Measurements from ENCODE around the gene ZNF541. TPM values are rescaled to one million over a fixed set of nuclear protein-coding genes. Genes with fewer than 3 reads are reported as not detected.

The ZNF541 gene
- total RNA-seq, 2 donors from 2014 or later = 0.23 to 13.9 TPM

GRCh38 chr19:47544075-47544474, 28.9 kb downstream of the ZNF541 start:
- Histone ChIP-seq H3K9me3 (no peaks in the 10 kb centered on the region), H3K36me3 (no peaks in the 10 kb centered on the region), H3K27me3 (replicated peaks; ENCODE audit: insufficient read depth) (peaks cover 8% of the 10 kb centered on the region), H3K4me1 (replicated peaks) (no peaks in the 10 kb centered on the region), H3K27ac (no peak overlapping the region), H3K4me3 (no peak overlapping the region)
- 91% methylated on average over 18 of the region's 18 CpGs for WGBS
- no peak for TF ChIP-seq POLR2AphosphoS5 (IDR thresholded peaks at IDR 0.05)
- TF ChIP-seq, protein P1, sequence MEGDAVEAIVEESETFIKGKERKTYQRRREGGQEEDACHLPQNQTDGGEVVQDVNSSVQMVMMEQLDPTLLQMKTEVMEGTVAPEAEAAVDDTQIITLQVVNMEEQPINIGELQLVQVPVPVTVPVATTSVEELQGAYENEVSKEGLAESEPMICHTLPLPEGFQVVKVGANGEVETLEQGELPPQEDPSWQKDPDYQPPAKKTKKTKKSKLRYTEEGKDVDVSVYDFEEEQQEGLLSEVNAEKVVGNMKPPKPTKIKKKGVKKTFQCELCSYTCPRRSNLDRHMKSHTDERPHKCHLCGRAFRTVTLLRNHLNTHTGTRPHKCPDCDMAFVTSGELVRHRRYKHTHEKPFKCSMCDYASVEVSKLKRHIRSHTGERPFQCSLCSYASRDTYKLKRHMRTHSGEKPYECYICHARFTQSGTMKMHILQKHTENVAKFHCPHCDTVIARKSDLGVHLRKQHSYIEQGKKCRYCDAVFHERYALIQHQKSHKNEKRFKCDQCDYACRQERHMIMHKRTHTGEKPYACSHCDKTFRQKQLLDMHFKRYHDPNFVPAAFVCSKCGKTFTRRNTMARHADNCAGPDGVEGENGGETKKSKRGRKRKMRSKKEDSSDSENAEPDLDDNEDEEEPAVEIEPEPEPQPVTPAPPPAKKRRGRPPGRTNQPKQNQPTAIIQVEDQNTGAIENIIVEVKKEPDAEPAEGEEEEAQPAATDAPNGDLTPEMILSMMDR (IDR thresholded peaks at IDR 0.05) = no peak
- no peak for TF ChIP-seq POLR2A (IDR thresholded peaks at IDR 0.05)
- no peak for DNase-seq (ENCODE audit: low spot score)
- intact Hi-C loops (cut with DNase I) = loop anchor here (5.0 kb wide), 1 partner anchor 153 kb away; no protein-coding TSS in a partner anchor

GRCh38 chr19:47542030-47542475, 30.9 kb downstream of the ZNF541 start:
- Histone ChIP-seq H3K27me3 (replicated peaks; ENCODE audit: insufficient read depth) (peaks cover 8% of the 10 kb centered on the region), H3K27ac (no peak overlapping the region), H3K9me3 (no peaks in the 10 kb centered on the region), H3K4me3 (no peak overlapping the region), H3K36me3 (no peaks in the 10 kb centered on the region), H3K4me1 (replicated peaks) (no peaks in the 10 kb centered on the region)
- DNase-seq (ENCODE audit: low spot score) = no peak
- 74% methylated on average over 9 of the region's 9 CpGs for WGBS
- TF ChIP-seq POLR2AphosphoS5 (IDR thresholded peaks at IDR 0.05) (no peak), POLR2A (IDR thresholded peaks at IDR 0.05) (no peak)
- TF ChIP-seq, protein P1 (IDR thresholded peaks at IDR 0.05) = no peak
- intact Hi-C loops (cut with DNase I) = loop anchor here (5.0 kb wide), 1 partner anchor 155 kb away; no protein-coding TSS in a partner anchor

DNA sequence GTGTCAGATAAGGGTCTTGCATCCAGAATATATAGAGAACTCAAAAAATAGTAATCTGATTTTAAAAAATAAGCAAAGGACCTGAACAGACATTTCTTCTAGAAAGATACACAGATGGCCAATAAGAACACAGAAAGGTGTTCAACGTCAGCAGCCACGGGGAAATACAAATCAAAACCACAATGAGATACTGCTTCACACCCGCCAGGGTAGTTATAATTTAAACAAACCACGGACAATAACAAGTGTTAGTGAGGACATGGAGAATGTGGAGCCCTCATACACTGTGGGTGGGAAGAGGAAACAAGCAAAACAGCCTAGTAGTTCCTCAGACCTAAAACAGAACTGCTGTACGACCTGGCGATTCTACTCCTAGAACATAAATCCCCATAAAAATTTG, 31.4 kb downstream of the ZNF541 start:
- no peaks in the 10 kb centered on the region for H3K4me1 ChIP-seq (replicated peaks)
- no peak overlapping the region for H3K4me3 ChIP-seq
- WGBS = 77% methylated on average over 6 of the region's 6 CpGs
- TF ChIP-seq, protein P1 (IDR thresholded peaks at IDR 0.05) = no peak
- TF ChIP-seq POLR2AphosphoS5 (IDR thresholded peaks at IDR 0.05) = no peak
- intact Hi-C loops (cut with DNase I) = loop anchor here (5.0 kb wide), 1 partner anchor 156 kb away; no protein-coding TSS in a partner anchor
- no peak for DNase-seq (ENCODE audit: low spot score)
- H3K9me3 ChIP-seq = no peaks in the 10 kb centered on the region
- H3K36me3 ChIP-seq = no peaks in the 10 kb centered on the region
- H3K27me3 ChIP-seq (replicated peaks; ENCODE audit: insufficient read depth) = peaks cover 8% of the 10 kb centered on the region
- H3K27ac ChIP-seq = no peak overlapping the region

- TF ChIP-seq POLR2AphosphoS5 (IDR thresholded peaks at IDR 0.05) = no peak
- TF ChIP-seq, protein P1 (IDR thresholded peaks at IDR 0.05) = peak in 1 of 4 experiments; percentile 7
- no peak for TF ChIP-seq POLR2A (IDR thresholded peaks at IDR 0.05)
- DNase-seq (ENCODE audit: low spot score) = no peak
- Histone ChIP-seq H3K4me3 (no peak overlapping the region), H3K36me3 (no peaks in the 10 kb centered on the region), H3K27ac (no peak overlapping the region), H3K9me3 (no peaks in the 10 kb centered on the region), H3K27me3 (replicated peaks; ENCODE audit: insufficient read depth) (peaks cover 8% of the 10 kb centered on the region), H3K4me1 (replicated peaks) (no peaks in the 10 kb centered on the region)
- 58% methylated on average over 4 of the region's 4 CpGs for WGBS
- intact Hi-C loops (cut with DNase I) = loop anchor here (5.0 kb wide), 1 partner anchor 157 kb away; no protein-coding TSS in a partner anchor
Observed at GRCh38 chr19:47540748-47541147, 32.2 kb downstream of the ZNF541 start.

DNA sequence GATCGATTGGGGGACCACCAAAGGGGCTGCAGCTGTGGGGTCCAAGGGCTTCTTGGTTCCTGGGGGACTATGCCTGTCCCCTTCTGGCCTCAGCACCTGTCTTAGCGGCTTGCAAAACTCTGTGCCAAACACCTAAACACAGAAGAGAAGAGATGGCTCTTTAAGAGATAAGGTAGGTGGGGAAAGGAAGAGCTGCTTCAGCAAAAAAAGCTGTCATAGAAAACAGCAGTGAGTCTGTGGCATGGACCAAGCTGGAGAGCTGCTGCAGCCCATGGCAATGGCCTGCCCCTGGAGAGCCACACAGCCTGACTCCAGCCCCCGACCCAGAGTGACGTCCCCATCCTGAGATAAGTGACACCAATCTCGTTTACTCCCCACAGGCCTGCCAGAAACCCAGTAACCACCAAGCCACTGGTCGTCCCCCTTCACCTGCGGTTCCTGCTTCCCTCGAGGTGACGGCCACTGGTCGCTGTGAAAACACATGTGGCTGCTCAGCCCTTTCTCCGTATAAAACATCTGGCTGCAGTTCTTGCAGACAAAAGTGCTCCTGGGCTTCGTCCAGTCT, 33.1 kb downstream of the ZNF541 start:
- 69% methylated on average over 12 of the region's 12 CpGs for WGBS

More for the DNA sequence above, 33.1 kb downstream of the ZNF541 start:
- Histone ChIP-seq H3K4me1 (replicated peaks) (no peaks in the 10 kb centered on the region), H3K27me3 (replicated peaks; ENCODE audit: insufficient read depth) (peaks cover 2% of the 10 kb centered on the region), H3K4me3 (no peak overlapping the region), H3K9me3 (no peaks in the 10 kb centered on the region), H3K27ac (no peak overlapping the region), H3K36me3 (no peaks in the 10 kb centered on the region)
- intact Hi-C loops (cut with DNase I) = loop anchor here (5.0 kb wide), 1 partner anchor 157 kb away; no protein-coding TSS in a partner anchor
- TF ChIP-seq, protein P1 (IDR thresholded peaks at IDR 0.05) = no peak
- TF ChIP-seq POLR2A (IDR thresholded peaks at IDR 0.05) (no peak), POLR2AphosphoS5 (IDR thresholded peaks at IDR 0.05) (no peak)
- no peak for DNase-seq (ENCODE audit: low spot score)

Data from prostate gland (tissue), 2 donors.